ENCODE results near the gene LRP2.

- no peak for TF ChIP-seq POLR2A (IDR thresholded peaks at IDR 0.05)
- TF ChIP-seq, protein P1, sequence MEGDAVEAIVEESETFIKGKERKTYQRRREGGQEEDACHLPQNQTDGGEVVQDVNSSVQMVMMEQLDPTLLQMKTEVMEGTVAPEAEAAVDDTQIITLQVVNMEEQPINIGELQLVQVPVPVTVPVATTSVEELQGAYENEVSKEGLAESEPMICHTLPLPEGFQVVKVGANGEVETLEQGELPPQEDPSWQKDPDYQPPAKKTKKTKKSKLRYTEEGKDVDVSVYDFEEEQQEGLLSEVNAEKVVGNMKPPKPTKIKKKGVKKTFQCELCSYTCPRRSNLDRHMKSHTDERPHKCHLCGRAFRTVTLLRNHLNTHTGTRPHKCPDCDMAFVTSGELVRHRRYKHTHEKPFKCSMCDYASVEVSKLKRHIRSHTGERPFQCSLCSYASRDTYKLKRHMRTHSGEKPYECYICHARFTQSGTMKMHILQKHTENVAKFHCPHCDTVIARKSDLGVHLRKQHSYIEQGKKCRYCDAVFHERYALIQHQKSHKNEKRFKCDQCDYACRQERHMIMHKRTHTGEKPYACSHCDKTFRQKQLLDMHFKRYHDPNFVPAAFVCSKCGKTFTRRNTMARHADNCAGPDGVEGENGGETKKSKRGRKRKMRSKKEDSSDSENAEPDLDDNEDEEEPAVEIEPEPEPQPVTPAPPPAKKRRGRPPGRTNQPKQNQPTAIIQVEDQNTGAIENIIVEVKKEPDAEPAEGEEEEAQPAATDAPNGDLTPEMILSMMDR (IDR thresholded peaks at IDR 0.05), result no peak
Observed at GRCh38 chr2:169300636-169301530, 61.5 kb downstream of the LRP2 start.

Measured in thyroid gland (tissue), 4 donors.